HG02642 (cell line): ENCODE data around the gene MEF2C.
A peak's percentile ranks its signal among the peaks of the same experiment; 100 is the strongest.

Experiments
- ATAC-seq: cut with Tn5 transposase; IDR thresholded peaks from one replicate; pipeline ENCODE4 v1.9.1; 2021; ENCODE audit warnings: mild to moderate bottlenecking; ENCODE audit not compliant: unreplicated experiment, poor library complexity

The MEF2C gene

DNA sequence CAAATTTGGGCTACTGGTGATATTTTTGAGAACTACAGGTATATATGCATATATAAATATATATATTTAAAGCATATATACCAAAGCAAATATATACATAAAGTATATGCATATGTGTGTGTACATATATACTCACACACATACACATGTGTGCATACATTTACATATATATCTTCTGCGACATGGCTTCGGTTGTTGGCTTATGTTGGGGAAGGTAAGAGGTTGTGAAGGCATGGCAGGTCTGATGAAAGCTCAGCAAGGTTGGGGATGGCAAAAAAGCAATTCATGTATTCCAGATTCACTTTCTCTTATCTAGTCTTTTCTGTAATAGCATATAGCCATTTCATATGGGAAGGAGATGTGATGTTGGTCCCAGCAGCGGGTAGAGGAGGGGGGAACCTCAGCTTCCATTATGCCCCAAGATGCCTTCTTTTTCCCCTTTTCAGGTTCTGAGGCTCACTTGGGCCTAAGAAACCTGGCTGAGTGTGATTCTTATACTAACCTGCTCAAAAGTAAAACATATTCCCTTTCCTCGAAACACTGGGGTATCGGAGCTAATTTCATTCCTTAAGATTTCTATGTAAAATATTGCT lies 201.7 kb downstream of the MEF2C start:
- no peak for ATAC-seq

DNA sequence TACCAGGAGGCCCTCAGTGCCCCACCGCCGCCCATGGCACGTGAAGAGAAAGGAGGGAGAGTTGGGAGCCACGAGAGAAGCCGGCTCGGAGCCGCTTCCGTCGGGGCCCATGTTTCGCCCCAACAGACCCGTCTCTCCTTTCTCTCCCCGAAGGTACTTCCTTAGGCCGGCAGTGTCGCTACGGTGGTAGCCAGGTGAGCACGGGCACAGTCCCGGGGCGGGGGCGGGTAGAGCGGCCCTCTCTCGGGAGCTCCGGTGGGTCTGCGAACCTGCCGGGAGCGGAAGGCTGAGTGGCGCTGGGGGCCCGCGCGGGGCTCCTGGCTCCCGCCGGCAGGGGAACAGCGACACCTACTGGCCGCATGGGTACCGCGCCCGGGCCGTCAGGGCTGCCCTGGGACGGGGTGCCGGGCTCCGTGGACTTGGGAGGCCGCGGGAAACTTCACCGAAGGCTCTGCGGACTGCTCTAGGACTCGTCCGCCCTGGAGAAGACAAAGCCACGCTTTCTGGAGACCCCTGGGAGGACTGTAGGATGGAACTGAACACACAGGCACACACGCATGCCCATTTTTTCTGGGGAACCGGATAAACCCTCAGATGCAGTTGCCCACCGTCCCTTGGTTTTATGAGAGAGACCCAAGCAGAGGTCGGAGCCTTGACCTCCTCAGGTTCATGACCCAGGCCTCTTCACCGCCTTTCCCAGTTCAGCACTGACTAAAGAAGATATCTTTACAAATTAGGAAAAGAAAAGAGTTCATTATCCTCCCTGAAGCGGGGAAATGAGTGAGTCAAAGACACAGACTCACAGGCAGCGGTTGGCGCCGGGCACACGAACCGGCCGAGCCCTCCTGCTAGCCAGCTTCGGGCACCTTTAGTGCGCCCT lies 202.5 kb downstream of the MEF2C start:
- ATAC-seq, result peak; percentile 84

DNA sequence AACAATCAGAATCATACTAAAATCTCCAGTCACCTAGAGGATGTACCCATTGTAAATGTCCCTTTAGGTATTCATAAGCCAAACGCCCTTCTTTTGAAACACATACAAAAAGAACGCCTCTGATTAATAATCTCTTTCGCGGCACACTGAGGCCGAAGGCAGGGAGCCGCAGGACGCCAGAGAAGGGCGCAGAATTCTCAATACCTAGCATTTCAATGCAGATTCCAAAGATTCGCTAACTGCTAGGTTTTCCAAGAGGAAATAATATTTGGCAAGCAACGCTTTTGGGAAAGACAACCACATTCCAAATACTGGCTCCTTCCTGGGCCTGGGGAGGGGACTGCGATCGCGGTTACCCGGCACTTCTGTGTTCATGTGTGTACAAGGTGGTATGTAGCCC lies 203.3 kb downstream of the MEF2C start:
- ATAC-seq, result no peak

DNA sequence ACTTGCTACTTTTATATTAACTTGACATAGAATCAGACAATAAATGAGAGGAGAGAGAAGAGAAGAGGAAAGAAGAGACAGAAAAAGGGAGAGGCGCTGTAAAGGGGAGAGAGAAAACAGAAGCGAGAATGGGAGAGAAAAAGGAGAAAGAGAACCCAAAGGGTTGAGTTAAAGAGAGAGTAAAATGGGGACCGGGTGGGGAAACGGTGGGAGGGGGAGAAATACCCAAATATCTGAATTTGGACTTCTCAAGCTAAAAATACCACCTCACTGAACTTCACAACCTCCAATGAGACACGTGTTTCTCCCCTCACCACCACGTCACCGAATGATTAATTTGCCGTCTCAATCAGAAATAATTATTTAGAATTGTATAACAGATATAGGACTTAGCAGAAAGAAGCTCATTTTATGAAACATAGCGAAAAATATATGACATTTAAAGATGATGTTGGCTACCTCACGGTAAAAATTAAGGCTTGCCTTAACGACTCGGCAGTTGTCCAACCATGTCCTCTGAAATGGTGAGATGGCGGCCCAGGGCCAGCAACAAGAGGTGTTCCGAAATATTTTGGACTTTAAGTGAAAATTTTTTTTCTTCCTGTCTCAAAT lies 204.1 kb downstream of the MEF2C start:
- no peak for ATAC-seq

DNA sequence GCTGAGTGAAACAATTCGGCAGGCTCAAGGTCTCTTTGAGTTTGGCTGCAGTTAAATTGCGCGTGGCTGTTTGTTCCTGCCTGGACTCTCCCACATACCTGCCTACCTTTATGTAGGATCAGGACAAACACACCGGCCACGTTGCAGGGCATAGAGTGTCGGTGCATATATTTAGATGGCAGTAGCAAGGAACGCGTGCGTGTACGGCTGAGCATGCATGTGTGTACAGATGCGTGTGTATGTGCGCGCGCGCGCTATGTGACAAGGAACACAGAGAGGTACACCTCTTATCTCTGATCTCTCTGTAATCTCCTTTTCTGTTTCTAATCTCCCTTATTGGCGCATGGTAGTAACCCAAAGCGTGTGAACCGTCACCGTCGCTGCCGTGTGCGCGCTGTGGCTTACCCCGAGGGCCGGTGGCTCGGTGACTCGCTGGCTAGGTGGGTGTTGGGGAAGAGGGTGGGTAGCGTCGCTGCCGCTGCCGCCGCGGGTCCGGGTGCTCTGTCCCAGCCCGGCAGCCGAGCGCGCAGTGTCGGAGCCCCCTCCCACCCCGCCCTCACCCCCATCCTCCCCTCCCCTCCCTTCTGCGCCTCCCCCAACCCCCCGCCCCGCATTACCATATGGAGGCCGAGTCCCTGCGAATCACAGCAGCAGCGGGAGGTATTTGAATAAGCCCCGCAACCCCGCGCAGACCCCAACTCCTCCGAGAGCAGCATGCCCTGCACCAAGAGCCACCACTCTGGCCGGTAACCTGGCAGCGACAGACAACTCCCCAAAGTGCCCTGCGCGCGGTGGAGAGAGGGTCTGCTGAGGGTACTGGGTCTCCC lies 204.8 kb downstream of the MEF2C start:
- no peak for ATAC-seq

DNA sequence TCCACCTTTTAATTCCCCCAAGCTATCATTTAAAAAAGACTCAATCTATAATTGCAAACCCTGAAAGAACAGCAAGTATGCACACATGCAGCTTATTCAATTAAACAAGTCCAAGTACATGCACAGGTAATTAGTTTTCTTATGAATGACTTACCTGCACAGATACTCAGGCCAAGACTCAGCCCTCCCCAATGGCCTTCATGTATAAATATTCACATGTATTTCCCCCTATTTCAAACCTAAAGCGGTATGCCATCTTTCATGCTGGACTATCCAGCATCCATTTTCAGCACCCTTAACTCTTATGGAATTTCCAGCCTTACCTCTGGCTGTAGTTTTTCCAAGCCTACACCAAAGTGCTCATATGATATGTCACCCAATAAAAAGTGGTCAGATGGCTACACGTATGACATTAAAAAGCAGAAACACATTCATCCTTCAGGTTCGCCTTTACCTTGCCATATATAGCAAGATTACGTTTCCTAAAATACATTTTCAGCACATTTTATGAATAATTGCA lies 205.5 kb downstream of the MEF2C start:
- no peak for ATAC-seq

DNA sequence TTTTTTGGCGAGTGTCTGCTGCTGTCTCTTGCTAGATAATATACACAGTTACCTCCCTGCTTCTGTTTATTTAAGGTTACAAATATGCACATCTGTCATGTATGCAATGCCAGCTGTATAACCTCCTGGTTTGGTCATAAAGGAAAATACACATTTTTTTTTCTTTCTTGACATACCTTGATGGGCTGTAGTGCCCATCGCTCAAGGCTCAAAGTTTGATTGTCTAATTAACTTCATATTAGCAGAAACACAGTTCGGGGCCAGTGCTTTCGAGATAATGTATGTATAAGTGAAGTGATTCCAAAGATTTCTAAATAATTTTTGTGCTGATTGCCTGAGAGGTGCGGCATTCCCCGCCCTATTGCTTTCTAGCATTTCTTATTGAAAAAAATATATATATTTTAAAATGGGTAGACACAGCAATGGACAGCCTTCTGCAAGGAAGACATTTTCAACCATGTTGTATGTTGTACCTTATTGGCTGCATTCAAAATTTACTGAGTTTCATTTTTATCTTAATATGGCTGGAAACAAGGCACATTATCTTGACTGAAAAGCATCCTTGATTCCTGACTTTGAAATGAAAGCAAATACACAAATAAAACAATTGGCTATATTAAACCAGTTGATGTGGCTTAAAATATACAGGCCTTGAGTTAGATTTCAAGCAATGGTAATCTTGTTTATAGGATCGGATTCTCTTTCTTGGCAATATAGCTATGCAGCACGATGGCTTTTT lies 206.2 kb downstream of the MEF2C start:
- no peak for ATAC-seq

DNA sequence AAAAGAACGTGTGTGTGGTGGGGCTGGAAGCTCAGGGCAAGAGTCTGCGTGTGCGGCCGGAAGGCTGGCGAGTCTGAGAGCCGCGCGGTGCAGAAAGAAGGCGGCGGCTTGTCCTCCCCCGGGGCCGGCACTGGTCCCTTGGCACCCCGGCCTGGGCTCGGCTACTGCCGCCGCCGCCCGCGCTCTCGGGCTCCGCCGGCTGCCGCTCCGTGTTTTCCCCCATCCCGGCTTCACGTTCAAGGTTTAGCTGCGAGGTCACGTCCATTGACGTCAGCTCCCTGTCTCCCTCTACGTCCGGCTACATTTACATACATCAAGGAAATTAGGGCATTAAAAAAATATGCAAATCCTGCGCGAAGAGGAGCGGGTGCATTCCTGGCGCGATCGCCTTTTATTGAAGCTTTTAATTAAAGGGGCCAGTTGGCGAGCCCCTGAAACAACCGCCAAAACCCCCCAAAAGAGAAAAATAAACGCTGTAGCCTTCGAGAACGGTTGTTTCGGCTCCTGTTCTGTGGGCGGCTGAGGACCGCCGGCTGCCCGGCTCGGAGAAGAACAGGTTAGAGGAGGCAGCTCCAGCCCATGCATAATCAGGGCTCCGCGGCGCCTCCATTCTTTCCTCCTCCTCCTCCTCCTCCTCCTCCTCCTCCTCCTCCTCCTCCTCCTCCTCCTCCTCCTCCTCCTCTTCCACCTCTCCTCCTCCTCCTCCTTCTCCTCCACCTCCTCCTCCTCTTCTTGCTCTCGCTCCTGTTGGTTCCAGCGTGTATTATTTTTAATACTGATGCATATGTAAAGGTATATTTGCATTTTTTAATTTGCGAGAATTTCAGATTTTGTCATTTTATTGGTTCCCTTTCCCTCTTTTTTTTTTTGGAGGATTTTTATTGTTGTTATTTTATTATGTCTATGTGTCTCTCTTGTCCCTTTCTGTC lies 207.0 kb downstream of the MEF2C start:
- peak; percentile 46 for ATAC-seq

DNA sequence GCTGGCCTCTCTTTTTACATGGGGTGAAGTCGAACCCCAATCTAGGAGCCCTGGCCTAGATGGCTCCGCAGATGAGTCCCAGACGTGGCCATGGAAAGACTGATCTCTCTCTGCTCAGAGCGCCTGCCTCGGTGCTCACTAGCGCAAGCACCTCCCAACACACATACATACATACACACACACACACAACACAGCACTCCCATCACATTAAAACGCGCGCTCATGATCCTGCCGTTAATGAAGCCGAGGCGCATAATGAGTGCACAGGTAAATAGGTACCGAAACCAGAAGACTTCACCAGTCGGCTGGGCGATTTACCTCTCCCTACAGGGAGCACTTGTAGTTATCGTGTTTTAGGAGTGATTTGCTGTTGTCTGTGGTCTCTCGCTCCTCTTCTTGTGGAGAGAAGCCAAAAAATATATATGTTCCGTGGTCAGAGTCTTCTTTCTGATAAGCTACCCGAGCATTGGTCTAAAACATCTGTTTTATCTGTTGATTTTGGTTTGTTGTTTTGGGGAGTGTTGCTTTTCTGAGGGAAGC lies 207.7 kb downstream of the MEF2C start:
- peak; percentile 23 for ATAC-seq

DNA sequence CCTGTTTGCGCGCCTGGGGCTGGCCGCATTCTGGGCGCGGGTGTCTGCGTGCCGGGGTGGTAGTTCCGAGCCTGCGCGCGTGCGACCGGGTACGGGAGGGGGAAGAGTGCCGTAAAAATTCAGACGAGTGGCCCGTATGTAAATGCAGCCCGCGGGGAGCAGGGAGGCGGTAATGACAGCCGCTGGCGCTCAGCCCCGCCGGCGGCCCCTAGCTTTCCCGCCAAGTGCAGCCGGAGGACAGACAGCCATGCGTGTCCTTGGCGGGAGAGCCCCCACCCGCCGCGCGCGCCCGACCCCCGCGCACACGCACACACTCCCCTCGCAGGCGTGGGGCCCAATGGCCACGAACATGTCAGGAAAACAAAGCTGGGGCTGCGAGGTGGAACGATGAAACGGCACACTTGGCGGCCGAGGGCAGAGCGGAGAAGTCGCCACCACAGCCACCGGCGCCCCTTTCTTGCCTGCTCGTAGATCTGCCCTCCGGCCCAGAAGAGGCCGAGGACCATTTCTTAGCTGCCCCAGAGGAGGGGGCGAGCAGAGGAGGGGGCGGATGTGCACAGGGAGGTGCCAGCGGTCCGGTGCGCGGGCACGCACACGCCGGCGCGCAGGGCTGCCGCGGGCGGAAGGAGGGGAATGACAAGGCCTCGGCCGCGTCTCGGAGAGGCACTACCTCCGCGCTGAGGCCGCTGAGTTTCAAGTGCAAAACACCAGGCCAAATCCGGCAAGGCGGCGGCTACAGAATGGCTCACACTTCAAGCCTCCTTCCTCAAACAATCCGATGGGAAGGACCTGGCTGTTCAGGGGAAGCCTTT lies 208.4 kb downstream of the MEF2C start:
- ATAC-seq, result peak; percentile 78

DNA sequence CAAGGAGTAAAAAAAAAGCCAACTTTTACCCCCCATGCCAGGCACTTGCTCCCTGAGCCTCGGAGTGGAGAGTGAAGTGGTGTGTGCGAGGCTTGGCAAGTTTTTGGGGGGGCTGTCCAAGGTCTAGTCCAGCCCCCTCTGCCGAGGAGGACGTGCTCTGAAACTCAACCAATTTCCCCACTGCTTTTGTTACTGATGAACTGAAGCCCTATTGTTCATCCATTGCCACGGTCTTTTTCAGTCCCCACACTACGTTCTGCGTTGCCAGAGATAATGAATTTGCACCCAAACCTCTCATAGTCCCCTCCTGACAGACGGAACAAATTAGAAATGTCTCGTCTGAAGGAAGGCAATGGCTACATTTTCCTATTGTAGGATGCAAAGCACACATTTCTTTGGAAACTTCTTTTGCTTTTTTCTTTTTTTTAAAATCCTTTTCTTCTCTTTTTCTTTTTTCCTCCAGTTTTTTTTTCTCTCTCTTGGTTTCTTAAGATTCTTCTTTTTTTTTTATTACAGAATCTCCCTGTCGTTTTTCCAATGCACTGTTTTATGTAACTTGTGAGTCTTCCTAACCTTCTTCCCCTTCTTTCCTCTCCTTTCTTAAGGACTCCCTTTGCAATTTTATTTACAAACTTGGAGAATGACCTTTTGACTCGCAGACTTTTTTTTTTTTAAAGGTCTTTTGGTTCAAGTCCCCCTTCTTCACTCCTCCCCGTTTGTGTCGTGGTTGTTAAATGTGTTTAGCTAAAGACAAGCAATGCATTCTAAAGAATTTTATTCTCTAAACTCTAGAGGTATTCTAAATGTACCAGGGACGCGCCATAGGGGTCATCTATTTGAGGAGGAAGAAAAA lies 209.5 kb downstream of the MEF2C start:
- no peak for ATAC-seq

DNA sequence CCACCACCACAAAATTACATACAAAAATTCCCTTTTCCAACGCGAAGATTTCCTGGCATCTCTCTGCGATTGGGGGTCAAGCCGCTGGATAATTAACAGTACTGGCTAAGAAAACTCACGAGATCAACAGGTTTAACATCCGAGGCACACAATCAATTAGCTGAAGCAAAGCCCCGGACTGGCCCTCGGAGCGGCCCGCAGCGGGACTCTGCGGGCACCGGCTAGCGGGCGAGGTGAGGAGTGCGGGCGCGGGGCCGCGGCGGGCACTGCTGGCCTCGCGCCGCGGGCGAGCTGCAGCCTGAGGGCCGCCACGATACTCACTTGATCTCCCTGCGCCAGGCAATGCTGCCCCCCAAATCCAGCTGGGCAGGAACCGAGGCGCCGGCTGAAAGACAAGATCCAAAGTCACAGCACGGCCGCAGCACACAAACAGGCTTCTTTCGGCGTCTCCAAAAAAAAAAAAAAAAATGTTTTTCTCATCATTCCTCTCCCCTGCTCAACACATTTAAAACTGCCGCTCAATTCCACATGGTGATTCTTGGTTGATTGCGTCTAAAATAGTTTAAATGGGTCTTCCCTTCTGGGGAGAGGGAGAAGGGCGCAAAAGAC lies 210.2 kb downstream of the MEF2C start:
- no peak for ATAC-seq

DNA sequence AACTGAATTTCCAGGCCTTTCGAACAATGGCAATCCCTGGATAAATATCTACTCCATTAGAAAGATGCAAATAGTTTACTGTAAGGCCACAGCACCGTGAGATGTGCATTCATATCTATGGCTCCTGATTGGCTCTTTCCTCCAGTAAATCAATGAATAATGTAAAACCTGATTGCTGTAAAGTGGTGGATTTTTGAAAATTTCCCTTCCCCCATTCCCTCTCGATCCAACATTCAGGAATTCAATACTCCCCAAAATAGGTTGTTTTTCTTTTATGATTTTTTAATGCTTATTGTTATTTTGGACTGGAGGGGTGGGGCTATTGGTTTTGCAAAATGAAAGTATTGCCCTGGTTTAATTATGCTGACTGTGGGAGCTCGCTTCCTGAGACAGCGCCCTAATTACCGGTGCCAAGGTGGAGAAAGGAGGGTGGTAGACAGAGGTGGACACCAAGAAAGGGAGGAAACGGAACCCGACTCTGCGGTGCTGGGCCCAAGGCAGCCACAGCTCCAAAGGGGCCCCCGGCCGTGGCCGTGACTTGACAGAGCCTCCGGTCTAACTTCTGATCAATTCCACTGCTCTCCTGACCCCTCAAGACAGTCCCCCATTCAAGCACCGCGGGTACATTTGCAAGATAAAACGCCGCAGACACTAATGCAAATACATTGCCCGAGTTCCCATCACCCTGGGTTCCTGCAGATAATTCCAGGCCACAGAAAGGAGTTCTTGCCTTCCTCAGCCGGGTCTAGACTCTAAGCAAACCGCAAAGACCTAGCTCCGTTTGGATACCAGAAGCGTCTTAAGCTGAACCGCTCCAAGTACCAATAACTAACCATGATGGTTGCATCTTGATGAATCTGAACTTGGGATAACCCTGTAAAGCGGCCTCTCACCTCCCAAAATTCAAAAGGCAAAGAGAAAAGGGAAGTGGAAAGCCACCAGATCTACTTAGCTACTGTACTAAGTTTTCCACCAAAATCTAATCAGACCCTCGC lies 211.2 kb downstream of the MEF2C start:
- no peak for ATAC-seq

DNA sequence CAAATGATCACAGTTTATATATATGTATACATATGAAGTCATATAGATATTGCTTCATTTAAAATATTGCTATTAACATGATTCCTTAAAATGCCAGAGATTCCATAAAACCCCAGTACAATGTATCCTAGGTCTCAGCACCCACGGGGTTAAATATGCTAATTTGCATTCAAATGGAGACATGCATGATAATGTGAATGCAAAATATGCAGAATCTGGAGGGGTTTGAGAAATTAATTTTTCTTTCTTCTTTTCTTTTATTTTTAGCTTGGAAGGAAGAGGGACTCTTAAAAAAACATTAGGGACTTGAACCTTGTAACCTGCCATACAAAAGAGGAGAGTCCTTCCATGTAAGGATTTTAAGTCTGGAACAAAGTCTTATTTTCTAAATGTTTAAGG lies 211.9 kb downstream of the MEF2C start:
- ATAC-seq, result no peak

DNA sequence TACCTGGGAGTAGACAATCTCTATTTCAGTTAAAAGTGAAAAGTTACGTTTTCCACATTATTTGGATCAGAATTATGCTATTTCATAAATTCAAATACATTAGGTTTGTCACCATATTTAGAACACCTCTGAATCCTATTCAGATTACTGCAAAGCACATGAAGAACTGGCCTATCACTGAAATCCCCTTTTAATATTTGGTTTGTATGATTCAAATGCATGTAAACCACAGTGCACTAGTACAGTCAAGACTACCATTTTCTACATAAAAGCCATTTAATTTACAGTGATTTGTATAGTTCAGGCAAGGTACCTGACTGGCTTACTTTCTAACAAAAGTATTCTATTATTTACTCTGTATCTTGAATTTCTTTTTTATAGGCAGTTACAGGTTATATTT lies 212.5 kb downstream of the MEF2C start:
- ATAC-seq, result no peak
